ENCODE measurements around the gene HNRNPUL2.

- TF ChIP-seq EZH2phosphoT487 (IDR thresholded peaks at IDR 0.05; ENCODE audit: borderline replicate concordance, low read depth, low read length), result no peak
- no peak for TF ChIP-seq CTCF (conservative IDR thresholded peaks at IDR 0.05; ENCODE audit: low read length)
Measured at GRCh38 chr11:62689421-62690183, 37.7 kb downstream of the HNRNPUL2 start, which contains the start of gene LRRN4CL.
